OCI-LY3 (cell line): ENCODE data around the gene NCBP1.
A peak's percentile ranks its signal among the peaks of the same experiment; 100 is the strongest.

Source experiments
- H2AFZ ChIP-seq: fragments of 200-600, 300-600 bp; shearing (Covaris generic); 2 replicates; pipeline ENCODE4 v1.6.0; 2014; ENCODE audit warnings: antibody characterized with exemption, low read depth, low read length
- H3K27ac ChIP-seq: fragments of 200-600, 300-600 bp; sonication (generic); 2 replicates; pipeline ENCODE4 v1.5.1; 2014; ENCODE audit warnings: mild to moderate bottlenecking, low read length, moderate library complexity, mixed read lengths
- H3K27me3 ChIP-seq: fragments of 200-600, 300-600 bp; sonication (generic); 2 replicates; pipeline ENCODE4 v1.6.1; 2014; ENCODE audit warnings: low read depth, low read length, mixed read lengths
- H3K36me3 ChIP-seq: fragments of 200-600, 300-600 bp; sonication (generic); replicated peaks from 2 replicates; pipeline ENCODE3; 2014; ENCODE audit warnings: low read depth, low read length, mixed read lengths
- H3K4me1 ChIP-seq: fragments of 300-600, 200-600 bp; sonication (generic); 2 replicates; pipeline ENCODE4 v1.6.1; 2014; ENCODE audit warnings: low read length, mixed read lengths
- H3K4me2 ChIP-seq: fragments of 200-600, 300-600 bp; sonication (generic); 2 replicates; pipeline ENCODE4 v1.6.1; 2014; ENCODE audit warnings: low read length, mixed read lengths
- H3K4me3 ChIP-seq: fragments of 300-600, 200-600 bp; sonication (generic); 2 replicates; pipeline ENCODE4 v1.5.1; 2014; ENCODE audit warnings: antibody characterized with exemption, mild to moderate bottlenecking, low read length, moderate library complexity
- H3K79me2 ChIP-seq: fragments of 300-600, 200-600 bp; shearing (Covaris generic); 2 replicates; pipeline ENCODE4 v1.6.1; 2014; ENCODE audit warnings: mild to moderate bottlenecking, low read length, mixed read lengths
- H3K9ac ChIP-seq: fragments of 300-600, 200-600 bp; shearing (Covaris generic); 2 replicates; pipeline ENCODE4 v1.6.0; 2014; ENCODE audit warnings: mild to moderate bottlenecking, low read length, moderate library complexity
- H3K9me3 ChIP-seq: fragments of 200-600, 300-600 bp; shearing (Covaris generic); 2 replicates; pipeline ENCODE4 v1.6.1; 2014; ENCODE audit warnings: low read length, mixed read lengths; ENCODE audit not compliant: insufficient read depth
- H4K20me1 ChIP-seq: fragments of 200-600, 300-600 bp; sonication (generic); 2 replicates; pipeline ENCODE4 v1.6.1; 2016; ENCODE audit warnings: low read length, mixed read lengths; ENCODE audit not compliant: insufficient read depth
- EZH2phosphoT487 ChIP-seq: fragments of 200-600 bp; shearing (Covaris generic); IDR thresholded peaks from 2 replicates; pipeline ENCODE4 v1.6.1; 2018; ENCODE audit warnings: antibody characterized with exemption, mixed run types, low read depth
- TF ChIP-seq, protein P1 (sequence below): fragments of 200-600, 300-600 bp; sonication (generic); IDR thresholded peaks from 2 replicates; pipeline ENCODE4 v1.5.1; 2014; ENCODE audit warnings: antibody characterized with exemption, low read length, low read depth

The NCBP1 gene

DNA sequence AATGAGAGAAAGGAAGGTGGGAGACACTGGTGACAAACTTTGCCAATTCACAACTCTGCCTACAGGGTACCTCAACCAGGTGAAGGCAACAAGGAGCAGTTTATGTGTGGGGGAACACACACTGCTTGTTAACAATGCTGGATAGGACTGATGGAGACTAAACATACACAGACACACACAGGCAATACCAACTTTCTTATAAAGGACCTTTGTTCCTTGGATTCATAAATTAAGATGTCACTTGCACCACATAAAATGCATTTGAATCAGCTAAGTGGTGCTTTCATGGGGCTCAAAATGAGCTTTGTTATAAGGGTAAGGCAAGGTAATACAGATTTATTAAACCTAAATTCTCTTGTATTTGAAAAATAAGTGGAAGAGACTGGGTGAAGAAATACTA lies 4.5 kb upstream of the NCBP1 start:
- H3K9ac ChIP-seq, result no peak overlapping the region
- peaks cover 50% of the 10 kb centered on the region for H3K79me2 ChIP-seq
- H3K9me3 ChIP-seq, result no peaks in the 10 kb centered on the region
- H3K27me3 ChIP-seq, result no peaks in the 10 kb centered on the region
- no peak overlapping the region for H3K4me3 ChIP-seq
- H3K4me1 ChIP-seq, result peaks cover 7% of the 10 kb centered on the region
- no peak overlapping the region for H3K4me2 ChIP-seq
- TF ChIP-seq EZH2phosphoT487, result no peak
- TF ChIP-seq, protein P1, sequence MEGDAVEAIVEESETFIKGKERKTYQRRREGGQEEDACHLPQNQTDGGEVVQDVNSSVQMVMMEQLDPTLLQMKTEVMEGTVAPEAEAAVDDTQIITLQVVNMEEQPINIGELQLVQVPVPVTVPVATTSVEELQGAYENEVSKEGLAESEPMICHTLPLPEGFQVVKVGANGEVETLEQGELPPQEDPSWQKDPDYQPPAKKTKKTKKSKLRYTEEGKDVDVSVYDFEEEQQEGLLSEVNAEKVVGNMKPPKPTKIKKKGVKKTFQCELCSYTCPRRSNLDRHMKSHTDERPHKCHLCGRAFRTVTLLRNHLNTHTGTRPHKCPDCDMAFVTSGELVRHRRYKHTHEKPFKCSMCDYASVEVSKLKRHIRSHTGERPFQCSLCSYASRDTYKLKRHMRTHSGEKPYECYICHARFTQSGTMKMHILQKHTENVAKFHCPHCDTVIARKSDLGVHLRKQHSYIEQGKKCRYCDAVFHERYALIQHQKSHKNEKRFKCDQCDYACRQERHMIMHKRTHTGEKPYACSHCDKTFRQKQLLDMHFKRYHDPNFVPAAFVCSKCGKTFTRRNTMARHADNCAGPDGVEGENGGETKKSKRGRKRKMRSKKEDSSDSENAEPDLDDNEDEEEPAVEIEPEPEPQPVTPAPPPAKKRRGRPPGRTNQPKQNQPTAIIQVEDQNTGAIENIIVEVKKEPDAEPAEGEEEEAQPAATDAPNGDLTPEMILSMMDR, result no peak
- no peak overlapping the region for H2AFZ ChIP-seq
- H3K36me3 ChIP-seq, result peaks cover 16% of the 10 kb centered on the region
- H3K27ac ChIP-seq, result no peak overlapping the region
- H4K20me1 ChIP-seq, result no peaks in the 10 kb centered on the region

GRCh38 chr9:97630591-97630990 lies 3.0 kb upstream of the NCBP1 start:
- no peaks in the 10 kb centered on the region for H3K27me3 ChIP-seq
- H2AFZ ChIP-seq, result no peak overlapping the region
- TF ChIP-seq EZH2phosphoT487, result no peak
- TF ChIP-seq, protein P1, result no peak
- H3K4me2 ChIP-seq, result no peak overlapping the region
- no peak overlapping the region for H3K9ac ChIP-seq
- H3K4me3 ChIP-seq, result no peak overlapping the region
- H3K79me2 ChIP-seq, result peaks cover 64% of the 10 kb centered on the region
- peaks cover 2% of the 10 kb centered on the region for H3K36me3 ChIP-seq
- peaks cover 15% of the 10 kb centered on the region for H3K4me1 ChIP-seq
- no peak overlapping the region for H3K27ac ChIP-seq
- H3K9me3 ChIP-seq, result no peaks in the 10 kb centered on the region
- H4K20me1 ChIP-seq, result no peaks in the 10 kb centered on the region; the same call in none of the 2 replicates

- peak overlapping the region; percentile 85 for H3K9ac ChIP-seq
- H3K27me3 ChIP-seq, result no peaks in the 10 kb centered on the region
- H3K9me3 ChIP-seq, result no peaks in the 10 kb centered on the region
- TF ChIP-seq, protein P1, result no peak
- TF ChIP-seq EZH2phosphoT487, result no peak
- H3K4me1 ChIP-seq, result peaks cover 28% of the 10 kb centered on the region
- H4K20me1 ChIP-seq, result peaks cover 9% of the 10 kb centered on the region
- peak overlapping the region; percentile 88 for H3K4me3 ChIP-seq
- H3K36me3 ChIP-seq, result no peaks in the 10 kb centered on the region
- H2AFZ ChIP-seq, result peak overlapping the region; percentile 72
- peaks cover 77% of the 10 kb centered on the region for H3K79me2 ChIP-seq
- peak overlapping the region; percentile 71 for H3K4me2 ChIP-seq
- H3K27ac ChIP-seq, result peak overlapping the region; percentile 87
These were observed 1.2 kb upstream of the NCBP1 start for GRCh38 chr9:97632248-97632984.

DNA sequence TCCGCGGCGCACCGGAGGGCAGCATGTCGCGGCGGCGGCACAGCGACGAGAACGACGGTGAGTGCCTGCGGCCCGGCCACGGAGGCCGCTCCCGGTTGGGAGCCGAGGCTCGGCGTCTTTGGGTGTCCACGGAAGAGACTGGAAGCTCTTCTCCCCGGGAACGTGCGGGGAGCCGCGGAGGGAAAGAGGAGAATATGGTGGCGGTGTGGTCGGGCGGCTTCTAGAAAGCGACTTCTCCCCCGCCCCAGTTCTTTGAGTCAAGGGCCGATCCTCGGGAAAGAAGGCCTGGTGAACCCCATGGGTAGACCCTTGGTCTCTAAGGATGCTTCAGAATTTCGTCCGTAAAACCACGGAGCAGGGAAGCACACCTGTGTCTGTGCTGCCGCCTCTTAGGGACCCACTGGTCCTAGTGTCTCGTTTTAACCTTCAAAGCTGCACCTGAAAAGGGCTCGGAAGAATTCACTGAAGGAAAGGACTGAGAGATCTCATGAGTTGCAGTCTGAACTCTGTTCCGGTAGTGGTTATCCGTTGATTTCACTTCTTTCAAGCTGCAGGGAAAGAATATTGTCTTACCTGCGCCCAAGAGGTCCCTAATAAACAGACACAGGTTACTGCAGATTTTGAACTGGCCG lies 354 bp downstream of the NCBP1 start:
- H3K36me3 ChIP-seq, result no peaks in the 10 kb centered on the region
- peak overlapping the region; percentile 85 for H3K9ac ChIP-seq
- no peaks in the 10 kb centered on the region for H3K27me3 ChIP-seq
- peaks cover 32% of the 10 kb centered on the region for H3K4me1 ChIP-seq
- peak overlapping the region; percentile 17; the same call in 1 of the 2 replicates for H2AFZ ChIP-seq
- H3K9me3 ChIP-seq, result no peaks in the 10 kb centered on the region
- TF ChIP-seq, protein P1, result no peak
- TF ChIP-seq EZH2phosphoT487, result no peak
- peak overlapping the region; percentile 61 for H3K4me2 ChIP-seq
- peaks cover 22% of the 10 kb centered on the region for H4K20me1 ChIP-seq
- H3K79me2 ChIP-seq, result peaks cover 82% of the 10 kb centered on the region
- peak overlapping the region; percentile 87 for H3K27ac ChIP-seq
- H3K4me3 ChIP-seq, result peak overlapping the region; percentile 88
